ENCODE results near the gene TOP3B. TPM values are rescaled to one million over a fixed set of nuclear protein-coding genes. Genes with fewer than 3 reads are reported as not detected.

Gene TOP3B
- total and polyA plus RNA-seq, 9 of the 15 experiments (the other 6 are each of a cell fraction or from before 2014, with no cell fraction given), result 3.0 to 188 (median 112) TPM

- TF ChIP-seq, protein P1, sequence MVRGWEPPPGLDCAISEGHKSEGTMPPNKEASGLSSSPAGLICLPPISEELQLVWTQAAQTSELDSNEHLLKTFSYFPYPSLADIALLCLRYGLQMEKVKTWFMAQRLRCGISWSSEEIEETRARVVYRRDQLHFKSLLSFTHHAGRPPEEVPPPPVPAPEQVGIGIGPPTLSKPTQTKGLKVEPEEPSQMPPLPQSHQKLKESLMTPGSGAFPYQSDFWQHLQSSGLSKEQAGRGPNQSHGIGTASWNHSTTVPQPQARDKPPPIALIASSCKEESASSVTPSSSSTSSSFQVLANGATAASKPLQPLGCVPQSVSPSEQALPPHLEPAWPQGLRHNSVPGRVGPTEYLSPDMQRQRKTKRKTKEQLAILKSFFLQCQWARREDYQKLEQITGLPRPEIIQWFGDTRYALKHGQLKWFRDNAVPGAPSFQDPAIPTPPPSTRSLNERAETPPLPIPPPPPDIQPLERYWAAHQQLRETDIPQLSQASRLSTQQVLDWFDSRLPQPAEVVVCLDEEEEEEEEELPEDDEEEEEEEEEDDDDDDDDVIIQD (CRISPR knock-in tag; IDR thresholded peaks at IDR 0.05), result peak; percentile 59; the same call in 1 of the 2 replicates
- TF ChIP-seq ATF2 (CRISPR knock-in tag; IDR thresholded peaks at IDR 0.05), result 0 out of 2 replicates have a peak, but pooled peaks have one; percentile 20
- TF ChIP-seq CHD1 (IDR thresholded peaks at IDR 0.05; ENCODE audit: low read length), result peak; percentile 51
- 0 out of 2 replicates have a peak, but pooled peaks have one; percentile 23 for TF ChIP-seq ZBTB17 (CRISPR knock-in tag; IDR thresholded peaks at IDR 0.05)
- peak; percentile 16 for TF ChIP-seq SP2 (IDR thresholded peaks at IDR 0.05; ENCODE audit: extremely low read depth, low read depth, low read length, poor library complexity, severe bottlenecking)
- peak; percentile 18 for TF ChIP-seq NCOA4 (IDR thresholded peaks at IDR 0.05; ENCODE audit: partially characterized antibody)
- no peak for TF ChIP-seq STAT5B (CRISPR knock-in tag; IDR thresholded peaks at IDR 0.05)
- TF ChIP-seq TSC22D4 (tag; IDR thresholded peaks at IDR 0.05), result 0 out of 2 replicates have a peak, but pooled peaks have one; percentile 54
- TF ChIP-seq PRMT5 (CRISPR knock-in tag; IDR thresholded peaks at IDR 0.05), result 0 out of 2 replicates have a peak, but pooled peaks have one; percentile 5
- peak in 1 of 2 experiments; percentile 16; a peak in 1 of 4 replicates for TF ChIP-seq MAZ (CRISPR knock-in tag; conservative IDR thresholded peaks at IDR 0.05 in 1 of 2, IDR thresholded peaks at IDR 0.05 in 1 of 2)
- TF ChIP-seq ARID3B (CRISPR knock-in tag; IDR thresholded peaks at IDR 0.05; ENCODE audit: borderline replicate concordance), result 0 out of 2 replicates have a peak, but pooled peaks have one; percentile 12
- TF ChIP-seq MBD1 (CRISPR knock-in tag; IDR thresholded peaks at IDR 0.05), result no peak
- no peak for TF ChIP-seq NELFE (IDR thresholded peaks at IDR 0.05; ENCODE audit: insufficient read depth, insufficient read length)
- peak; percentile 57; the same call in 1 of the 2 replicates for TF ChIP-seq E2F3 (CRISPR knock-in tag; IDR thresholded peaks at IDR 0.05)
- peak; percentile 86; the same call in 1 of the 2 replicates for TF ChIP-seq ZNF77 (CRISPR knock-in tag; IDR thresholded peaks at IDR 0.05)
- peak; percentile 95 for TF ChIP-seq WHSC1 (IDR thresholded peaks at IDR 0.05; ENCODE audit: low read length)
- peak; percentile 61; the same call in 1 of the 2 replicates for TF ChIP-seq TCF7 (IDR thresholded peaks at IDR 0.05; ENCODE audit: borderline replicate concordance)
- TF ChIP-seq, protein P2, sequence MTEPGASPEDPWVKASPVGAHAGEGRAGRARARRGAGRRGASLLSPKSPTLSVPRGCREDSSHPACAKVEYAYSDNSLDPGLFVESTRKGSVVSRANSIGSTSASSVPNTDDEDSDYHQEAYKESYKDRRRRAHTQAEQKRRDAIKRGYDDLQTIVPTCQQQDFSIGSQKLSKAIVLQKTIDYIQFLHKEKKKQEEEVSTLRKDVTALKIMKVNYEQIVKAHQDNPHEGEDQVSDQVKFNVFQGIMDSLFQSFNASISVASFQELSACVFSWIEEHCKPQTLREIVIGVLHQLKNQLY (CRISPR knock-in tag; conservative IDR thresholded peaks at IDR 0.05), result peak in 1 of 2 experiments; percentile 55; a peak in 2 of 4 replicates
- TF ChIP-seq HDAC6 (IDR thresholded peaks at IDR 0.05; ENCODE audit: low read depth, low read length), result 0 out of 2 replicates have a peak, but pooled peaks have one; percentile 29
Measured at GRCh38 chr22:21927174-21927823, 55.3 kb downstream of the TOP3B start (continued).
